BJ (cell line): ENCODE data around the gene HIBADH. TPM values are rescaled to one million over a fixed set of nuclear protein-coding genes. Genes with fewer than 3 reads are reported as not detected.
"Not testable (repeated sequence)": the region's sequence is repeated elsewhere in the genome, so short reads cannot be mapped to it uniquely, and the experiment has no call there.

ENCODE experiments used
- CTCF ChIA-PET: fragments of 350-600 bp; formaldehyde crosslinking; extraction: SDS; loops from one replicate; lab custom pipeline; 2021; ENCODE audit warnings: antibody characterized with exemption, inconsistent platforms; lab: Yijun Ruan, JAX
- POLR2A ChIA-PET: fragments of 300-600 bp; sonication (Branson Sonifier 250); formaldehyde crosslinking; extraction: SDS; loops from one replicate; lab custom pipeline; 2021; ENCODE audit warnings: antibody characterized with exemption; lab: Charles Lee
- DNase-seq: peaks from one replicate; pipeline ENCODE4 v3.0.0-alpha.2; 2011; ENCODE audit warnings: low read depth
- H3K27me3 ChIP-seq: 2 replicates; pipeline ENCODE4 v1.6.0; 2011; ENCODE audit warnings: low read length; ENCODE audit not compliant: control insufficient read depth, insufficient read depth
- H3K36me3 ChIP-seq: 2 replicates; pipeline ENCODE4 v1.5.1; 2011; ENCODE audit warnings: low read length; ENCODE audit not compliant: control insufficient read depth, insufficient read depth
- H3K4me3 ChIP-seq: 2 replicates; pipeline ENCODE4 v1.5.1; 2011; ENCODE audit warnings: low read depth, mild to moderate bottlenecking, control low read depth, low read length
- polyA plus RNA-seq: library from polyadenylated mRNA; depleted of rRNA; stranded (reverse); fragments of >200 nt; gene quantifications from 2 replicates; pipeline ENCODE4 v1.2.3, GENCODE V29; 2011
- TF ChIP-seq, protein P1 (sequence below): IDR thresholded peaks from 2 replicates; pipeline ENCODE4 v1.5.1; 2011; ENCODE audit warnings: low read depth, mild to moderate bottlenecking, control low read depth, inconsistent platforms, low read length, moderate library complexity; ENCODE audit not compliant: insufficient read depth

HIBADH gene
- polyA plus RNA-seq, 1 experiment = 42.4 TPM

DNA sequence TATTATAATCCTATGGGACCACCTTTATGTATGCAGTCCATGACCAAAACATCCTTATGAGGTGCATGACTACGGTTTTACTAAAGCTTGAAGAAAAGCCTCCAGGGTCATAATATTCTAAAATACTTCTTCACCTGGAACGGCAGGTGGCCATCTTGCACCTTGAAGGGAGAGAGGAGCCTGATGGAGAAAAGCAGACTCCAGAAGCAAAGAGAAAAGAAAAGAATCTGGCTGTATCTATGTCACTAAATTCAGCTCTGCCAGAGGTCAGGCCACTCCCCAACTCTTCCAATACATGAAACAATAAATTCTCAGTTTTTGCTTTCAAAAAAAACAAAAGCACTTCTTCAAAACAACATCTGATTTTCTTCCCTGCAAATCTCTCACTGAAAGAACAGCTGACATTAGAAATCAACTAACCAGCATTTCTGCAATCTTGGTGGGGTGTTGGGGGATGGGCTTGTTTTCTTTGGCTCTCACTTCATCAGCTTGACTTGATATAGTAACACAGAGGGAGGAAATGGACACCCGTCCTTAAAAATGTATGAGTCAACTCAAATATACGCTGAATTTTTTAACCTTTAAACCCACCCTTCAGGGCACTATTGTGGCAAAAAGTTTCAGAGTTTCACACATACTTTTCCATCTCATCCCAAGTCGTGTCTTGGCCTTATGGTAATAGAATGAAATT is 21.7 kb downstream of the HIBADH start:
- ChIA-PET POLR2A (interaction anchor here (0.6 kb wide), 1 partner anchor 78 kb away, joined by 5 read pairs; no protein-coding TSS in a partner anchor), CTCF (interaction anchor here (0.8 to 1.6 kb wide), 4 partner anchors 9 to 280 kb away, joined by 3 to 4 read pairs (median 3); partner anchors contain the start of gene HIBADH)
- no peak for DNase-seq
- Histone ChIP-seq H3K4me3 (no peak overlapping the region), H3K36me3 (peaks cover 1% of the 10 kb centered on the region; the same call in 1 of the 2 replicates), H3K27me3 (no peaks in the 10 kb centered on the region)
- TF ChIP-seq, protein P1, sequence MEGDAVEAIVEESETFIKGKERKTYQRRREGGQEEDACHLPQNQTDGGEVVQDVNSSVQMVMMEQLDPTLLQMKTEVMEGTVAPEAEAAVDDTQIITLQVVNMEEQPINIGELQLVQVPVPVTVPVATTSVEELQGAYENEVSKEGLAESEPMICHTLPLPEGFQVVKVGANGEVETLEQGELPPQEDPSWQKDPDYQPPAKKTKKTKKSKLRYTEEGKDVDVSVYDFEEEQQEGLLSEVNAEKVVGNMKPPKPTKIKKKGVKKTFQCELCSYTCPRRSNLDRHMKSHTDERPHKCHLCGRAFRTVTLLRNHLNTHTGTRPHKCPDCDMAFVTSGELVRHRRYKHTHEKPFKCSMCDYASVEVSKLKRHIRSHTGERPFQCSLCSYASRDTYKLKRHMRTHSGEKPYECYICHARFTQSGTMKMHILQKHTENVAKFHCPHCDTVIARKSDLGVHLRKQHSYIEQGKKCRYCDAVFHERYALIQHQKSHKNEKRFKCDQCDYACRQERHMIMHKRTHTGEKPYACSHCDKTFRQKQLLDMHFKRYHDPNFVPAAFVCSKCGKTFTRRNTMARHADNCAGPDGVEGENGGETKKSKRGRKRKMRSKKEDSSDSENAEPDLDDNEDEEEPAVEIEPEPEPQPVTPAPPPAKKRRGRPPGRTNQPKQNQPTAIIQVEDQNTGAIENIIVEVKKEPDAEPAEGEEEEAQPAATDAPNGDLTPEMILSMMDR = no peak

DNA sequence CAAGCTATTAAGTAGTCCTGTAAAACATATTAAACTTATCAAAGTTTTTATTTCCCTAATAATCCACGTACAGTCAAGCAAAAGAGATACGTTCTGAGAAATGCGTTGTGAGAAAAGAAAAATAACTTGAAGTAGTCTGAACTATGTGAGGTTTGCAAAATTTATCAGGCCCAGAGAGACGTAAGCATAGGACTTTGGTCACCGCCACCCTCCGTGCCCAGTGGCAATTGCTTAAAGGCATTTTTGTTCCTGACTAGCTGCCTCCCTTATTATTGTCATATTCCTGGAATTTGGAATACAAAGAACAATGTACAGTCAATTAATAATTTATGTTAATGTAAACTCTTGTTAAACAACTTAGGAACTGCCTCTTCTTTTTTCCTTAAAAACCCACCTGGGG is 22.8 kb downstream of the HIBADH start:
- TF ChIP-seq, protein P1 = no peak
- DNase-seq = no peak
- Histone ChIP-seq H3K4me3 (no peak overlapping the region), H3K36me3 (peaks cover 1% of the 10 kb centered on the region; the same call in 1 of the 2 replicates), H3K27me3 (no peaks in the 10 kb centered on the region)
- CTCF ChIA-PET = no interaction called here
- POLR2A ChIA-PET = no interaction called here

DNA sequence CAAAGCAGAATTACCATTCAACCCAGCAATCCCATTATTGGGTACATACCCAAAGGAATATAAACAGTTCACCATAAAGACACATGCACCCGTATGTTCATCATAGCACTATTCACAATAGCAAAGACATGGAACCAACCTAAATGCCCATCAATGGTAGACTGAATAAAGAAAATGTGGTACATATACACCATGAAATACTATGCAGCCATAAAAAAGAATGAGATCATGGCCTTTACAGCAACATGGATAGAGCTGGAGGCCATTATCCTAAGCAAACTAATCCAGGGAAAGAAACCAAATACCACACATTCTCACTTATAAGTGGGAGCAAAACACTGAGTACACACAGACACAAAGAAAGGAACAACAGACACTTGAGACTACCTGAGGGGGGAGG is 23.6 kb downstream of the HIBADH start:
- H3K36me3 ChIP-seq, POLR2A ChIA-PET, H3K27me3 ChIP-seq, CTCF ChIA-PET, H3K4me3 ChIP-seq, DNase-seq: not testable (repeated sequence)

GRCh38 chr7:27636326-27637006 is 26.2 kb downstream of the HIBADH start:
- H3K27me3 ChIP-seq = no peaks in the 10 kb centered on the region
- peaks cover 1% of the 10 kb centered on the region; the same call in 1 of the 2 replicates for H3K36me3 ChIP-seq
- CTCF ChIA-PET = no interaction called here
- TF ChIP-seq, protein P1 = no peak
- no peak for DNase-seq
- POLR2A ChIA-PET = no interaction called here
- no peak overlapping the region for H3K4me3 ChIP-seq

- no peak for DNase-seq
- Histone ChIP-seq H3K36me3 (peaks cover 1% of the 10 kb centered on the region; the same call in 1 of the 2 replicates), H3K27me3 (no peaks in the 10 kb centered on the region), H3K4me3 (no peak overlapping the region)
- ChIA-PET POLR2A (no interaction called here), CTCF (no interaction called here)
- TF ChIP-seq, protein P1 = no peak
Observed at GRCh38 chr7:27635728-27636127, 27.0 kb downstream of the HIBADH start.
